ENCODE data around the gene SLC10A3.

The SLC10A3 gene

GRCh38 chrX:154490414-154491083 lies at the start of gene SLC10A3:
Gene SLC10A3 (minus strand): TSS chrX:154490629. CDS start chrX:154488940, 1,689 bp downstream.
- DNase-seq (ENCODE audit: low spot score), result peak; percentile 90

- no peak for DNase-seq (ENCODE audit: low spot score)
Measured at GRCh38 chrX:154539077-154539476, 48.6 kb upstream of the SLC10A3 start.

DNA sequence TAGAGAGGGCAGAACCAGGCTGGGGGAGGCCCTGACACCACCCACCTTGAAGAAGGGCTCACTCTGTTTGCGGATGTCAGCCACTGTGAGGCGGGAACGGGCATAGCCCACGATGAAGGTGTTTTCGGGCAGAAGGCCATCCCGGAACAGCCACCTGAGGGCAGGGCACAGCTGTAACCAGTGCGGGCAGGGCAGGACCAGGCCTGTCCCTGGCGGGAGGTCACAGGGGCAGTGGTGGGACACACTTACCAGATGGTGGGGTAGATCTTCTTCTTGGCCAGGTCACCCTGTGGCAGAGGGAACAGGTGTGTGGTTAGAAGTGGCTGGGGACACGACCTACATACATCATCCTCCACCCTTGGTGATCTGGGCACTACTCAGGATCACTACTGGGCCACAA lies 45.5 kb upstream of the SLC10A3 start:
- DNase-seq (ENCODE audit: low spot score), result no peak

GRCh38 chrX:154534526-154535322 lies 44.3 kb upstream of the SLC10A3 start:
- DNase-seq (ENCODE audit: low spot score), result peak; percentile 77

DNA sequence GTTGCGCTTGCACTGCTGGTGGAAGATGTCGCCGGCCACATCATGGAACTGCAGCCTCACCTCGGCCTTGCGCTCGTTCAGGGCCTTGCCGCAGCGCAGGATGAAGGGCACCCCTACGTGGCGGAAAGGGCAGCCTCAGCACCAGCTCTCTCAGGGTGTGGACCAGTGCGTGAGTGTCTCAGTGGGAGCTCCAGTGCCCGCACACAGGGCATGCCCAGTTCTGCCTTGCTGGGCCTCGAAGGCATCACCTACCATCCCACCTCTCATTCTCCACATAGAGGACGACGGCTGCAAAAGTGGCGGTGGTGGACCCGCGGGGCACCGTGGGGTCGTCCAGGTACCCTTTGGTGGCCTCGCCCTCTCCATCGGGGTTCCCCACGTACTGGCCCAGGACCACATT lies 42.3 kb upstream of the SLC10A3 start:
- DNase-seq (ENCODE audit: low spot score), result no peak

DNA sequence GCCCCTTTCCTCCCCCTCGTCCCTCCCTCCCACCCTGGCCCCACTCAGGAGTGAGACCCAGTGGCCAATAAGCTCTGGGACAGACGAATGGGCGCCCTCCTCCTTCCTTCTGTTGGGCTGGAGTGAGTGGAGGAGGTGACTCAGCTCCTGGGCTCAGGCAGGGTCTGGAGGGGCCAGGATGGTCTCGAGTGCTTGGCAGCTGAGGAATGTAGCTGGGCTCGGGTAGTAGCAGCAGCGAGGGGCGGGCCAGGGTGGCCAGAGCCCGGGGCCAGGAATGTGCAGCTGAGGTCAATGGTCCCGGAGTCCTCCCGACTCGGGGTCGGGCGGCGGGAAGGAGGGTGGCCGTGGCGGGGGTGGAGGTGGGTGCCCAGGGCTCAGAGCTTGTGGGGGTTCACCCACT lies 41.2 kb upstream of the SLC10A3 start:
- no peak for DNase-seq (ENCODE audit: low spot score)

DNA sequence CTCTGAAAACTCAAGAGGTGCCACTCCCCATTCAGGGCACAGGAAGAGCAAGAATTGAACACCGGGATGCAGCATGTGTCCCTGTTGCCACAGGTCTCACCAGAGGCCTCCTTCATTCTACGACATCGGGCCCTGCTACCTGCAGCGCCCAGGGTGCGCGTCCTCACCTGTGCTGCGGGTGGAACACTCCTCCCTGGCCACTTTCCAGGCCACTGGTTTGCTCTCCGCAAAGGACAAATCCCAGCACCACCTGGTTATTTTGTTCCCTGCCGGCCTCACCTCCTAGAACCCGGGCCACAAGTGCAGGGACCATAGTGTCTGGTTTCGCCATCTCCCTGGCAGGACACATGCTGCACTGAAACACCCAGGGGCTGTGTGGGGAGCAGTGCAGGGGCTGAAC lies 39.9 kb upstream of the SLC10A3 start:
- no peak for DNase-seq (ENCODE audit: low spot score)

GRCh38 chrX:154529206-154529612 lies 38.8 kb upstream of the SLC10A3 start:
- no peak for DNase-seq (ENCODE audit: low spot score)

DNA sequence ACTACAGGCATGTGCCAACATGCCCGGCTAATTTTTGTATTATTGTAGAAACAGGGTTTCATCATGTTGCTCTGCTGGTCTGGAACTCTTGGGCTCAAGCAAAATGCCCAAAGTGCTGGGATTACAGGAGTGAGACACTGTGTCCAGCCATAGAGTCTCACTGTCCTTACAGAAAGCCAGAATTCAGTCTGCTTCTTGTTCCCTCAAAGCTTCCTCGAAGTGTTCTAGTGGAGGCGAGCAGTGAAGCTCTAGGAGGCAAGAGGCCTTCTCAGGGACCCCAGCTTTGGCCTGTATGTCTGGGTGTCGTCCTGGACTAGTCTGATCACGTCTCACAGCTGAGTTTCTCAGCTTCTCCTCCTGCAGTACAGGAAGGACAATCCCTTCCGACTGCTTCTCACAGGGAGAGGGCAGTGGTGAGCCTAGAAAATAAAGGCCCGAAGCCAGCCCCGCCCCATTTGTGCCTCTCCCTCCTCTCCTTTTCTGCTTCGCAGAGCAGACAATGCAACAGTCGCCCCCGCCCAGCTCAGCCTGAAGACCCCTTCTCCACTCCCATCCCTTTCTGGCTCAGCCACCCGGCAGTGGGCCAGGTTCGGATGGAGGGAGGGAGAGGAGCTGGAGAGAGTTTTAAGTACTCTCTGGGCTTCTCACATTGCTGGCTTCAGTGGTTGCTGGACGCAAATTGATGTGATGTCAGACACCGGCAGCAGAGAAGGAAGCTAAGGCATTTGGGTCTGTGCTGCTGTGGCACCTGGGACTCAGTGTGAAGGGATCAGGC lies 36.7 kb upstream of the SLC10A3 start:
- peak; percentile 56 for DNase-seq (ENCODE audit: low spot score)

GRCh38 chrX:154525606-154526490 lies 35.4 kb upstream of the SLC10A3 start:
- no peak for DNase-seq (ENCODE audit: low spot score)

DNA sequence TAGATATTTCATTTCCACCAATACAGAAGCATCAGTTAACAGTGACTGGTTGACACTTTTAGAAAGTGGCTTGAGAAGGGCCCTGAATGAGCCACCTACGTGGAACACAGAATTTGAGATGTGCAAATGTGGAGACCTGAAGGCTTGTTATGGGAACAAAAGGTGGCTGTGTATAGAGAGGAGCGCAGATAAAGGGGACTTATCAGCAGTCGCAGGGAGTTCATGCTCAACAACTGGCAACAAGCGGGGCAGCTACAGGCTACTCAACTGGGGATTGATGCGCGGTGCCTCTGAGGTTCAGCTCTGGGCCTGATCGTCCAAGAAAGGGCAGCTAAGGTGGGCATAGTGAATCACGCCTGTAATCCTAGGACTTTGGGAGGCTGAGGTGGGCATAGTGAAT lies 29.0 kb upstream of the SLC10A3 start:
- DNase-seq (ENCODE audit: low spot score), result no peak

DNA sequence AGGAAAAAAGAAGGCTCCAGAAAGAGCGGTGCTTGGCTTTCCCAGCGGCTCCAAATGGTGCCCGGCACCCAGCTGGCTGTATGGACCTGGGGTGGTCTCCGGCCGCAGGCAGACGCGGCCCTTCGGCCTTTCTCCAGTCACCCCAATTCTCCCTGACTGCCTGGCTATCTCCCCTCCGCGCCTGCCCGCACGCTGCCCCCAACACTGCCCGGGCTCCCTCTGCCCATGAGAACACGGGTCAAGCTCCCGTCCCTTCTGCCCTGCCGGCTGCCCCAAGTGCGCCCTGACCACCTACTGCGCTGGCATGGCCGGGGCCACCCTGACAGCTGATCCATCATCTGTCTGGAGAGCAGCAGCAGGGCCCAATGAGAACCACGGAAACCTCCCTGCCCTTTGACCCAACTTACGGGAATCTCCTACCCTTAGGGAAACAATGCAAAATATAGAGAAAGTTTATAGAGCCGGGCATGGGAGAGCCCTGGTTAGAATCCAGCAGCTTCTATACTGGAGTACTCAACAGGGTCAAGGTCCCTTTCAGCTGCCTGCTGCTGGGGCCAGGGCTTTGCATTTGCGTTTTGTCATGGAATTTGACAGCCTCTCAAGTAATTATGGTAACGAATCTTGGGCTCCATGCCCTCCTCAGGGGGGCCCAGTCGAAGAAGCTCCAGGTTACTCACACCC lies 26.8 kb upstream of the SLC10A3 start:
- DNase-seq (ENCODE audit: low spot score), result no peak

DNA sequence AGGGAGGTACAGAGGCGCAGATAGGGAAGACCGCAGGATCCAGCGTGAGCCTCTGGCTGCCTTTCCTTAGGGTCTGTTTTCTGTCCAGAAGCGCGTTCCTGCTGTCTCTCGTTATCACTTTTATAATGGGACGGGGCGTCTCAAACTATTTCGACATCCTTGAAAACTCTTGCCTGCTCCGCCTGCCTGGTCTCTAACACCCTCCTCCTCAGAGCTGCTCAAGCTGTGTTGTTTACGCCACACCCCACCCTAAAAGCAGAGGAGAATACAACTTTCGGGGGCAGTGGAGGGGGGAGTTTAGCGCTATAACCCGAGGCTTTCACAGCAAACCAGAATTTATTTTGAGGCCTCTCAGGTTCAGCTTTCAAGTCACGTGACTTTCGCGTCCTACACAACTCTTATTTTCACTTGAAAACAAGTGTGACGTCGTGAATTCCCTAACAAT lies 26.2 kb upstream of the SLC10A3 start:
- no peak for DNase-seq (ENCODE audit: low spot score)

DNA sequence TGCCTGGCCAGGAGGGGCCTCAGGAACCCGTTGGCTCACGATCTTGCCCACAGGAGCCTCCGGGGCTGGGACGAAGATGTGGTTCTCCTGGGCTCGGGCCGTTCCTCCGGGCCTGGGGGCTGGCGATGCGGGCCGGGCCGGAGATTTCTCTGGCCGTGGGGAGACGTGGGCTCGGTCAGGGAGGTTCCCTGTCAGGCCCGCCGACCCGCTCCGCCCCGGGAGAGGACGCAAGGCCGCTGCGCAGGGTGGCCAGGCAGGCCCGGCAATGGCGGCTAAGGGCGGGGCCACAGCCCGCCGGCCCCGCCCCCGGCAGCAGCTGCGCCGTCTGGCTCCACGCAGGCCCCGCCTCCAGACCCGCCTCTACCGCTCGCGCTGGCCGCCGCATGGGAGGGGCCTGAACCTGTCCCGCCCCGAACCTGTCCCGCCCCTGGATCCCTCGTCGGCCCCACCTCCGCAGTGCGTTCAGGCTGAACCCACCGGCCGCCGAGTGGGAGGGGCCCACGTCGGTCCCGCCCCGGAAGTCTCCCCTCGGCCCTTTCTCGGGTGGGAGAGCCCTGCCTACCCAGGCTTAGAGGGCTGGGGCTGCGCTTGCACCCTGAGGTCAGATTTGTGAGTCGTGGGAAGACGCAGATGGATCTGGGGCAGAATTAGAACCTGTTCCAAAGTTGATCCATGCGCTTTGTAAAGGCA lies 25.7 kb upstream of the SLC10A3 start, which contains the start of gene FAM3A:
FAM3A (minus strand) TSS at position 267 of the 690 bp plus-strand sequence. CDS start 460 bp downstream, outside the sequence.
- peak; percentile 83 for DNase-seq (ENCODE audit: low spot score)

- DNase-seq (ENCODE audit: low spot score), result peak; percentile 8
Measured at GRCh38 chrX:154515090-154515965, 24.9 kb upstream of the SLC10A3 start.

- no peak for DNase-seq (ENCODE audit: low spot score)
Measured at GRCh38 chrX:154513716-154514115, 23.3 kb upstream of the SLC10A3 start.

GRCh38 chrX:154512879-154513553 lies 22.6 kb upstream of the SLC10A3 start:
- no peak for DNase-seq (ENCODE audit: low spot score)

- no peak for DNase-seq (ENCODE audit: low spot score)
Measured at GRCh38 chrX:154511761-154512160, 21.3 kb upstream of the SLC10A3 start.

DNA sequence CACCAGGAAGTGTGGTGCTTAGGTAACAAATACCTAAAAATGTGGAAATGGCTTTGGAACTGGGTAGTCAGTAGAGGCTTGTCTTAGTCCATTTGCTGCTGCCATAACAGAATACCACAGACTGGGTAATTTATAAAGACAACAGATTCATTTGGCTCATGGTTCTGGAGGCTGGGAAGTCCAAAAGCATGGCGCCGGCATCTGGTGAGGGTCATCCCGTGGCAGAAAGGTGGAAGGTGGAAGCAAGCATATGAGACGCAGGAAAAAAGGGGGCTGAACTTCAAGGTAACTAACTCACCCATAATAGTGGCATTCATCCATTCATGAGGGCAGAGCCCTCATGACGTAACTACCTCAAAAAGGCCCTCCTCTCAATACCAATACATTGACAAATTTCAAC lies 19.0 kb upstream of the SLC10A3 start:
- DNase-seq (ENCODE audit: low spot score), result no peak

Measured in germinal center (tissue), 1 donor.